ENCODE results near the gene CARMIL1.

CARMIL1 gene

GRCh38 chr6:25389471-25389870, 110.3 kb downstream of the CARMIL1 start:
- no peak overlapping the region for H3K27ac ChIP-seq (ENCODE audit: poor library complexity, severe bottlenecking)
- no peaks in the 10 kb centered on the region for H3K36me3 ChIP-seq (ENCODE audit: low read depth)
- no peaks in the 10 kb centered on the region for H3K9me3 ChIP-seq (ENCODE audit: severe bottlenecking)
- no peak for DNase-seq (ENCODE audit: low spot score)
- ATAC-seq (ENCODE audit: low read depth), result peak; percentile 58; the same call in 2 of the 3 replicates
- H3K4me3 ChIP-seq (ENCODE audit: severe bottlenecking), result no peak overlapping the region
- H3K4me1 ChIP-seq (ENCODE audit: insufficient read depth, poor library complexity, severe bottlenecking), result peaks cover 4% of the 10 kb centered on the region
- no peaks in the 10 kb centered on the region for H3K27me3 ChIP-seq (ENCODE audit: insufficient read depth, poor library complexity, severe bottlenecking)
- TF ChIP-seq CTCF (IDR thresholded peaks at IDR 0.05; ENCODE audit: poor library complexity, severe bottlenecking), result no peak

GRCh38 chr6:25392372-25392771, 113.2 kb downstream of the CARMIL1 start:
- no peaks in the 10 kb centered on the region for H3K36me3 ChIP-seq (ENCODE audit: low read depth)
- no peak overlapping the region for H3K4me3 ChIP-seq (ENCODE audit: severe bottlenecking)
- H3K9me3 ChIP-seq (ENCODE audit: severe bottlenecking), result no peaks in the 10 kb centered on the region
- no peak for ATAC-seq (ENCODE audit: low read depth)
- H3K27ac ChIP-seq (ENCODE audit: poor library complexity, severe bottlenecking), result no peak overlapping the region
- TF ChIP-seq CTCF (IDR thresholded peaks at IDR 0.05; ENCODE audit: poor library complexity, severe bottlenecking), result no peak
- H3K4me1 ChIP-seq (ENCODE audit: insufficient read depth, poor library complexity, severe bottlenecking), result peaks cover 4% of the 10 kb centered on the region
- H3K27me3 ChIP-seq (ENCODE audit: insufficient read depth, poor library complexity, severe bottlenecking), result no peaks in the 10 kb centered on the region
- DNase-seq (ENCODE audit: low spot score), result no peak

GRCh38 chr6:25395731-25396130, 116.6 kb downstream of the CARMIL1 start:
- Histone ChIP-seq H3K36me3 (ENCODE audit: low read depth) (no peaks in the 10 kb centered on the region), H3K4me3 (ENCODE audit: severe bottlenecking) (no peak overlapping the region), H3K4me1 (ENCODE audit: insufficient read depth, poor library complexity, severe bottlenecking) (no peaks in the 10 kb centered on the region), H3K27ac (ENCODE audit: poor library complexity, severe bottlenecking) (no peak overlapping the region), H3K9me3 (ENCODE audit: severe bottlenecking) (no peaks in the 10 kb centered on the region), H3K27me3 (ENCODE audit: insufficient read depth, poor library complexity, severe bottlenecking) (no peaks in the 10 kb centered on the region)
- TF ChIP-seq CTCF (IDR thresholded peaks at IDR 0.05; ENCODE audit: poor library complexity, severe bottlenecking), result no peak
- DNase-seq (ENCODE audit: low spot score) (no peak), ATAC-seq (ENCODE audit: low read depth) (no peak)

- no peak for ATAC-seq (ENCODE audit: low read depth)
Measured at GRCh38 chr6:25397406-25397805, 118.2 kb downstream of the CARMIL1 start.

More at GRCh38 chr6:25397406-25397805, 118.2 kb downstream of the CARMIL1 start:
- no peak for DNase-seq (ENCODE audit: low spot score)
- H3K9me3 ChIP-seq (ENCODE audit: severe bottlenecking), result no peaks in the 10 kb centered on the region
- TF ChIP-seq CTCF (IDR thresholded peaks at IDR 0.05; ENCODE audit: poor library complexity, severe bottlenecking), result no peak
- no peak overlapping the region for H3K4me3 ChIP-seq (ENCODE audit: severe bottlenecking)
- no peak overlapping the region for H3K27ac ChIP-seq (ENCODE audit: poor library complexity, severe bottlenecking)
- no peaks in the 10 kb centered on the region for H3K36me3 ChIP-seq (ENCODE audit: low read depth)
- no peaks in the 10 kb centered on the region for H3K4me1 ChIP-seq (ENCODE audit: insufficient read depth, poor library complexity, severe bottlenecking)
- H3K27me3 ChIP-seq (ENCODE audit: insufficient read depth, poor library complexity, severe bottlenecking), result no peaks in the 10 kb centered on the region
